ENCODE data around the gene DBNL. TPM values are rescaled to one million over a fixed set of nuclear protein-coding genes. Genes with fewer than 3 reads are reported as not detected.

Gene DBNL
- total RNA-seq, 3 donors from 2014 or later, result 90.8 to 110 (median 102) TPM

GRCh38 chr7:44107116-44107960 lies 62.8 kb downstream of the DBNL start:
- TF ChIP-seq CTCF (IDR thresholded peaks at IDR 0.05) (no peak), POLR2AphosphoS5 (IDR thresholded peaks at IDR 0.05) (no peak), POLR2A (IDR thresholded peaks at IDR 0.05) (no peak)
- H3K36me3 ChIP-seq, result no peaks in the 10 kb centered on the region

GRCh38 chr7:44107961-44108767 lies 63.7 kb downstream of the DBNL start:
- no peak for DNase-seq (ENCODE audit: low spot score in 2 of 2)
- intact Hi-C loops (cut with DNase I; ENCODE audit: low total_unique reads), result no loop called here
- Histone ChIP-seq H3K27me3 (no peaks in the 10 kb centered on the region), H3K36me3 (no peaks in the 10 kb centered on the region), H3K4me3 (peak overlapping the region in 1 of 3 donors; percentile 95), H3K4me1 (peaks cover 0 to 2% of the 10 kb centered on the region in 2 donors), H3K27ac (peak overlapping the region; percentile 87 to 98), H3K9me3 (no peaks in the 10 kb centered on the region)
- TF ChIP-seq CTCF (IDR thresholded peaks at IDR 0.05) (no peak), POLR2A (IDR thresholded peaks at IDR 0.05) (no peak), POLR2AphosphoS5 (IDR thresholded peaks at IDR 0.05) (no peak)

More at GRCh38 chr7:44107116-44107960, 62.8 kb downstream of the DBNL start:
- Histone ChIP-seq H3K4me1 (peaks cover 0 to 2% of the 10 kb centered on the region in 2 donors), H3K9me3 (no peaks in the 10 kb centered on the region), H3K27ac (peak overlapping the region; percentile 87 to 98), H3K27me3 (no peaks in the 10 kb centered on the region), H3K4me3 (peak overlapping the region in 2 of 3 donors; percentile 80 to 95)
- intact Hi-C loops (cut with DNase I; ENCODE audit: low total_unique reads), result no loop called here
- DNase-seq (ENCODE audit: low spot score in 2 of 2), result no peak

DNA sequence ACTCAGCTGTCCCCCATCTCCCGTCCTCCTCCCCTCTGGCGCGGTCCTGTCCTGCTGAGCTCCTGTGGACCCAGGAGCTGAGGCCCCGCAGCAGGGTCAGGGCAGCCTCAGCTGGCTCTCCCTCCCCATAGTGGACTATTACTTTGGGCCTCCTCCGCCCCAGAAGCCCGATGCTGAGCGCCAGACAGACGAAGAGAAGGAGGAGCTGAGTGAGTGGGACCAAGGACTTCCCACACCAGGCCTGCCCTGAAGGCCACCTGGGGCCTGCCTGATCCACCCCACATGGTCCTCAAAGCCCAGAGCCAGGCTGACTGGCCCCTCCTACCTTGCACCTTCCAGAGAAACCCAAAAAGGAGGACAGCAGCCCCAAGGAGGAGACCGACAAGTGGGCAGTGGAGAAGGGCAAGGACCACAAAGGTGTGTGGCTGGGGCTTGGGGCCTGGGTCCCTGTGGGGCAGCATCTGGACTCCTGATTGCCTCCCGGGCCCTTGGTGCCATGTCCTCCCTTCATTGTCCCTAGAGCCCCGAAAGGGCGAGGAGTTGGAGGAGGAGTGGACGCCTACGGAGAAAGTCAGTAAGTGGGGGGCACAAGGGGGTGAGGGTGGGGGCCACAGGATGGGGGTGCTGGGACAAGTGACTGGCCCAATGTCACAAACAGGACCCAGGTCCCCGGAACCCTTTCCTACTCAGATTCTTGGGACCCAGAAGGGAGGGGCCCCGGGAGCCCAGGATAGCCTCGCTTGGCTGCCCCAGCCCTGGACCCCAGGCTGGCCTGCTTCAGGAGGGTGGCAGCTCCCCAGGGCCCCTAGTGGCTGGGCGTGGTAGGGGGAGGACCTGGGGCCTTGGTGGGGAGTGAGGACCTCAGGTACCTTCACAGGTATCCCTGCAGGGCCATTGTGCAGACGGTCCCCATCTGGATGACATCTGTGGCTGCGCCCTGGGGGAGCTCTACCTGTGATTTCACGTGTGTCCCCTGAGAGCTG lies 64.6 kb downstream of the DBNL start:
- Histone ChIP-seq H3K27me3 (no peaks in the 10 kb centered on the region), H3K4me3 (peak overlapping the region in 1 of 3 donors; percentile 95), H3K36me3 (no peaks in the 10 kb centered on the region), H3K27ac (peak overlapping the region in 1 of 2 donors; percentile 98), H3K9me3 (no peaks in the 10 kb centered on the region), H3K4me1 (peaks cover 0 to 2% of the 10 kb centered on the region in 2 donors)
- no peak for DNase-seq (ENCODE audit: low spot score in 2 of 2)
- no peak for TF ChIP-seq POLR2AphosphoS5 (IDR thresholded peaks at IDR 0.05)
- intact Hi-C loops (cut with DNase I; ENCODE audit: low total_unique reads), result no loop called here

DNA sequence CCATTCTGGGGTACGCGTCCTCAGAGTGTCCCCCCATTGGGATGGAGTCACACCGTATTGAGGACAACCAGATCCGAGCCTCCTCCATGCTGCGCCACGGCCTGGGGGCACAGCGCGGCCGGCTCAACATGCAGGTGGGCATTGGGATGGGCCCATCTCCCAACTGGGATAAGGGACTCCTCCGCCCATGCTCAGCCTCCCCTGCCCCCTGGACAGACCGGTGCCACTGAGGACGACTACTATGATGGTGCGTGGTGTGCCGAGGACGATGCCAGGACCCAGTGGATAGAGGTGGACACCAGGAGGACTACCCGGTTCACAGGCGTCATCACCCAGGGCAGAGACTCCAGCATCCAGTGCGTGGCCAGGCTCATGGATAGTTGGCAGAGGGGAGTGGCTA lies 65.5 kb downstream of the DBNL start:
- H3K4me3 ChIP-seq, result no peak overlapping the region
- H3K27ac ChIP-seq, result peak overlapping the region in 1 of 2 donors; percentile 98
- no peaks in the 10 kb centered on the region for H3K9me3 ChIP-seq
- no peaks in the 10 kb centered on the region for H3K36me3 ChIP-seq
- intact Hi-C loops (cut with DNase I; ENCODE audit: low total_unique reads), result no loop called here
- H3K4me1 ChIP-seq, result peaks cover 0 to 2% of the 10 kb centered on the region in 2 donors
- no peaks in the 10 kb centered on the region for H3K27me3 ChIP-seq
- no peak for DNase-seq (ENCODE audit: low spot score in 2 of 2)
- TF ChIP-seq POLR2A (IDR thresholded peaks at IDR 0.05), result no peak
- no peak for TF ChIP-seq POLR2AphosphoS5 (IDR thresholded peaks at IDR 0.05)
- no peak for TF ChIP-seq CTCF (IDR thresholded peaks at IDR 0.05)
